ENCODE data around the gene ATP6V1F.

DNA sequence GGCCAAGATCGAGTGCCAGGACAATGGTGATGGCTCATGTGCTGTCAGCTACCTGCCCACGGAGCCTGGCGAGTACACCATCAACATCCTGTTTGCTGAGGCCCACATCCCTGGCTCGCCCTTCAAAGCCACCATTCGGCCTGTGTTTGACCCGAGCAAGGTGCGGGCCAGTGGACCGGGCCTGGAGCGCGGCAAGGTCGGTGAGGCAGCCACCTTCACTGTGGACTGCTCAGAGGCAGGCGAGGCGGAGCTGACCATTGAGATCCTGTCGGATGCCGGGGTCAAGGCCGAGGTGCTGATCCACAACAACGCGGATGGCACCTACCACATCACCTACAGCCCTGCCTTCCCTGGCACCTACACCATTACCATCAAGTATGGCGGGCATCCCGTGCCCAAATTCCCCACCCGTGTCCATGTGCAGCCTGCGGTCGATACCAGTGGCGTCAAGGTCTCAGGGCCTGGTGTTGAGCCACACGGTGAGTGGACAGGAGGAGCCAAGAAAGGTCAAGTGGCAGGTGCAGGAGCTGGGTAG is 17.8 kb upstream of the ATP6V1F start:
- no peak for TF ChIP-seq POLR2A (IDR thresholded peaks at IDR 0.05)
- TF ChIP-seq, protein P1, sequence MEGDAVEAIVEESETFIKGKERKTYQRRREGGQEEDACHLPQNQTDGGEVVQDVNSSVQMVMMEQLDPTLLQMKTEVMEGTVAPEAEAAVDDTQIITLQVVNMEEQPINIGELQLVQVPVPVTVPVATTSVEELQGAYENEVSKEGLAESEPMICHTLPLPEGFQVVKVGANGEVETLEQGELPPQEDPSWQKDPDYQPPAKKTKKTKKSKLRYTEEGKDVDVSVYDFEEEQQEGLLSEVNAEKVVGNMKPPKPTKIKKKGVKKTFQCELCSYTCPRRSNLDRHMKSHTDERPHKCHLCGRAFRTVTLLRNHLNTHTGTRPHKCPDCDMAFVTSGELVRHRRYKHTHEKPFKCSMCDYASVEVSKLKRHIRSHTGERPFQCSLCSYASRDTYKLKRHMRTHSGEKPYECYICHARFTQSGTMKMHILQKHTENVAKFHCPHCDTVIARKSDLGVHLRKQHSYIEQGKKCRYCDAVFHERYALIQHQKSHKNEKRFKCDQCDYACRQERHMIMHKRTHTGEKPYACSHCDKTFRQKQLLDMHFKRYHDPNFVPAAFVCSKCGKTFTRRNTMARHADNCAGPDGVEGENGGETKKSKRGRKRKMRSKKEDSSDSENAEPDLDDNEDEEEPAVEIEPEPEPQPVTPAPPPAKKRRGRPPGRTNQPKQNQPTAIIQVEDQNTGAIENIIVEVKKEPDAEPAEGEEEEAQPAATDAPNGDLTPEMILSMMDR (IDR thresholded peaks at IDR 0.05), result no peak
